ENCODE measurements around the gene JAG1.
"Not testable (repeated sequence)": the region's sequence is repeated elsewhere in the genome, so short reads cannot be mapped to it uniquely, and the experiment has no call there.

JAG1 gene

DNA sequence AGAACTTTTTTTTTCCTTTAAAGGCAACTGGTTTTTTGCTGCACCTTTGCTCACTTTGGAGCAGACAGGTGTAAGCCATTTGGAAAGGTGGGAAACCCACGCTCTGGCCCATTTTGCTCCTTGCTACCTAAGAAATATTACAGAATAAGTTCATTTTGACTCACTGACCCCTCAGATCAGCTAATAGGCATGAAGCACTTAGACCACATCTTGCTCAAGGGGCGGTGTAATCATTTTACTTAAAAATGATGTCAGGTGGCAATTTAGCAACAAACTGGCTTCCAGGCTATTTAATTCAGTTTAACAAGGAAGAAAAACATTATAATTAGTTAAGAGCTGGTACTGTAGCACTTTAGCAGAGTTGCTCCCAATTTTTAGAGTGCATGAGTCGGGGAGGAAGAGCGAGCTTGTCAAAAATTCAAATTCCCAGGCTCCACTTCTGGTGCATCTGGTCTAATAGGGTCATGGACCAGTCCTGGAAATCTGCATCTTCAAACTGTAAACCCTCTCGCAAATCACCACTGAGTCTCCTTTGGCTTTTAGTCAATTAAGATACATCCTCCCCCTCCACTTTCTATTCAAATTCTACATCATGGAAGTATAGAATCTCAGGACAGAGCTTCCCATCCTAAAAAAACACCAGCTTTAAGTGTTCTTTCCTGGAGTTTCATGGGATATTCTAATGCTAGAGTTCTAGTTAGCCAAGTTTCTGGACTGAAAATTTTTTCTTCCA lies 38.2 kb downstream of the JAG1 start:
- DNase-seq = no peak

DNA sequence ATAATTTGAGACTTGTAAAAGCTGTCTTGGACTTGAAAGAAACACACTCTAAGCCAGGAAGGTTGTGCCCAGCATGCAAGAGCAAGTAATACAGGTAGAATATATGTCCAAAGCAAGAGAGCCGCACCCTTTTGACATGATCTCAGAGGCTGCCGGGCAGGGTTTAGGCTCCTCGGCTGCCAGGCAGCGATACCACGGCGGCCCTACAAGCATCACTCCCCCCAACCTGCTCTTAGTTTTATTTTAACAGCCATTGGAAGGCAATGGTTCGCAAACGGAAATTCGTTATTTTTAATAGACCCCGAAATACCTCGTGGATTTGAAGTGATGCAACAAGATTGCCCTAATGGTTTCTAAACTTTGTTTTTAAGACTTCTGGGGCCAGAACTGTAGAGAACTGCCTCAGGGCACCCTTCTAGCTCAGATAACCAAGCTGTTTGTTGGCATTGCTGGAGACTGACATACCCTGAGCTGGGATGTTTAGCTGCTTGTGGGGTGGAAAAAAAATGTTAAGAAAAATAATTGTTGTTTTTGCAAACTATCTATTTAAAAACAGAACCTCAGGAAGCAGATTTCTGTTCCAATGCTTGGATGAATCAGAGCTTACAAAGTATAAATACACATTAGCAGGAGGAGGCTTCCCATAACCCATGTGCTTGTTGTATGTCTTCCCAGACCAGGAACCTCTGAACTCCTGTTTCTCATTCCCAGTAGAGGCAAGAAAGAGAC lies 39.0 kb downstream of the JAG1 start:
- DNase-seq = no peak

DNA sequence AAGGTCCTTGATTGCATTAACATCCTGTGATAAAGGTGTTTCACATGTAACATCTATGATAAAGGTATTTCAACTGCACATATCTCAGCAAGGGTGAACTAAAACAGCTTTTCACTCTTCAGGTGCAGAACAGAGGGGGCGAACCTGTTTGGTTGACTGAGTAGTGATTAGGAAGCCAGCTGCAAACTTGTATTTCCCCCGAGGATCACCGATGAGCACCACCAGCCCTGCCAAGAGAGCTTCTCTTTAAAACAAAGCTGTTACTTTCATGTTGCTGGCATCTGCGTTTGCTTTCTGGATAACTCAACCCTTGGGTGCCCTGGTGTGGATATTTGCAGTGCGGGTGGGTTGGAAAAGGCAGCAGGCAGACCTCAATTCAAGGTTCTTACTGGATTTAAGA lies 39.6 kb downstream of the JAG1 start:
- DNase-seq = no peak

DNA sequence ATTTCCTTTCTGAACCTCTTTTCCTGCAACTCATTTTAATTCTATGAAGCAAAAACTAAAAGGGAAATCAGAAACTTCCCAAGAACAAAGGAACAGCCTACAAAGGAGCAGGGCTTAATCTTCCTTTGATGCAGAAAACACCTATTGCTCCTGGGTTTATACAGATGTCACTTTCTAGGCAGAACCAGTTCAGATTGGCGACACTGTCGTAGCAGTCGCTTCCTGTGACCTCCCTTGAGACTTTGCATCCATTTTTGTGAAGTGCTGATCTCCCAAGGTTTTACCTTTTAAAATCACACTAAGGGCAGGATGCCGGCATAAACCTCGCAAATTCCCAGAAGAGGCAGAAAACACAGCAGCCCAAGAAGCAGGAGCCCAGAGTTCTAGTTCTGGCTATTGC lies 40.1 kb downstream of the JAG1 start:
- no peak for DNase-seq

DNA sequence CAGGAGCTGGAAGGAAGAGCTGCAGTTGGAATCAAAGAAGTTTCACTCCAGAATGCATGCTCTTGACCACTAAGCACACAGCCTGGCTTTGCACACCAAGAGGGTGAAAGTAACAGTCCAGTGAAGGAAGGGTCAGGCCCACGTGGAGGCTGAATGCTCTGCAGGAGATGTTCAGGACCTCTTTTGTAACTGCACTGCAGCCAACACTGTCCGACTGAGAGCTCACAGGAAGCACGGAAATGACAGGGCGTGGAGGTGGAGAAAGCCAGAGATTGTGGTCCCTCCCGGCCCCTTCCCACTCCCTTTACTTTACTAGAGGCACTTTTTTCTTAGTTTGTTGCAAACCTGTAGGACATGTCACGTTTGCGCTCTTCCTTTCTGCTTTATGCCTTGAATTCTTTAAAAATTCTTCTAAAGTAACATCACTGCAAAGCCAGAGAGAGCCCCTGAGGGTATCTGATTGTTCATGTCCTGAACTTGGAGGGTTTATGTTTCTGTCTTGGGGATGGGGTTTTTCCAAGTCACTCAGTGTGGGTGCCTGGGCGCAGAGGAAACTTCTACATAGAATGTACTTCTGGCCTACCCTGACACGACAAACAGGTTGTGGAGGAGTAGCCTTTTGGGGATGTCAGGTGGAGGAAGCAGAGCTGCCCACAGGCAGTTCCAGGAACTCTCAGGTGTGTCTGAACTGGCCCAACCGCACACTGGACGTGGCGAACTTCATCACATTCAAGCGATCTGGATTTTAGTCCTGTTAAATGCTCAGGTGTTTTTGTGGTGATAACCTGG lies 40.9 kb downstream of the JAG1 start:
- DNase-seq = no peak

DNA sequence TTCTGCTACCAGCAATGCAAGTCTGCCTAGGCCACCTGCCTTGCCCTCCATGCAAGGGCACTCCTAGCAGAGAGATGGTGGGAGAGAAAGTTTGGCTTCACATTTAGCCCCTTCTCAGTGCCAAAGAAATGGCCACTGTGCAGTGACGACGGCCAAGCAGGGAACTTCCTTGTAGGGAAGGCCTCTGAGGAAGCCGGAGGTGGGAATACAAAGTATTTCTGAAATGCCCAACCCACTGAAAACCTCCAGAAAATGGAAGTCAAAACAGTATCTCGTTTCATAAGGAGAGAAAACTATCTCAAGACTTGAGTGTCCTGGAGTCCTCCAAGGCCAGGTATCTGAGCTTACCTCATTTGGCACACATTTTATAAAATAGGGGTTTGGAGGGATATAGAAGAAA lies 42.7 kb downstream of the JAG1 start:
- no peak for DNase-seq

DNA sequence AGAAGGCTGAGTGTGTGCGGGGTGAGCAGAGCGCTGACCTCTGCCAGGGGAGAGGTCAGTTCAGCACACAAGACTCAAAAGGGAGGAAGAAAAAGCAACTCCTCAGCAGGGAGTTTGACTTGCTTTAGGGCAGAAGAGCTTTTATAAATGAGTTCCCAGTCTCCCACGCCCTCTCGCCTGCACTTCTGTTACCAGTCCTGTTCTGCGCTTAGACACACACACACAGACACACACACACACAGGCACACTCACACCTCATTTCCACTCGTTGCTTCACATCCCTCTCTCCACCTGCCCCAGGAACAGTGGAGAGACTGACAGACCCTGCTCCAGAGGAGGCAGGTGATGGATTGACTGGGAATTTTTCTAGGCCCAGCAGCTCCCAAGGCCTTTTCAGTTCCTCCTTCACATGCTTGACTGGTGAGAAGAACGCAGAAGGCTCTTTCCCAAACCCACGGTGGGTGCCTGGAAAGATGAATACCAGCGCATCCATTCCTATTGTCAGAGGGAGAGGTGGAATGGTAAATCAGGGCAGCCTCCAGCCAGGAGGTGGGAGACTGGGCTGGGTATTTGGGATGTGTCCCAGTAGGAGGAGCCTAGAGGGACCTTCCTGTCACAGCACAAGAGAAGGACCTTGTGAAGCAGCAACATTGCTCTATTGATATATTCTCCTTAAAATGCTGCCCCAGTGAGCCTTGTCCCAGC lies 43.7 kb downstream of the JAG1 start:
- no peak for DNase-seq

DNA sequence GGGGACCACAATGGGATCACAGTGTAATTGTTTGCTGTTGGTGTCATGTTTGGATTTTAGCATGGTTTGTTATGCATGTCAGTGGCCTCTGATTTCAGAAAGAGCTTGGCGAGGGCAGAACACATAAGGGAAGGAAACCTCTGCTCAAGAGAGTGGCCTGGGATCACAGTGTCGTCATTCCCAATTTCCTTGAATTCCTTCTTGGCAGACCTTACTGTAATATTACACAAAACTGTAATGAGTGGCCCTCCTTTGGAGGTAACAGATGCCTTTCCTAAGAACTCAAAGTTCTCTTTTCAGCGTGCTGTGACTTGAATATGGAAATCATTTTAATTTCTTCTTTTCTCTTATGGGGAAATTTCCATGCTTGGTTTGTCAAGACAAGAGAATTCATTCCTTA lies 46.9 kb downstream of the JAG1 start:
- DNase-seq = no peak

DNA sequence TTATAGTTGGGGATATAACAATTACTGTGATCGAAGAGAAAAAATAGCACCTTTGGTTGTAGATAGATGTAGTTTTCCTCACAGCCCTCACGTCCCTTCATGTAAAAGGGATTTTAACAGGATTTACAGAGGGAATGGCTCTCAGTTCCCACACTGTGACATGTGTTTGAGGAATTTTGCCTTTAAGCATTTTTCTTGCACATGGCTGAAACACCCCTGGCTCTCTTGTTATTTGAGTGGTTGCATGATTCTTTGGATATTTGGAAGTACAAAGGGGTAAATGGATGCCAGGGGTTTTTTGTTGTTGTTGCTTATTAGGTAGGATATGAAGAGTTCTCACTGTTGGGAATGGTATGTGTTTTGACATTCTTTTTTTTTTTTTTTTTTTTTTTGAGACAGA lies 48.2 kb downstream of the JAG1 start:
- no peak for DNase-seq

DNA sequence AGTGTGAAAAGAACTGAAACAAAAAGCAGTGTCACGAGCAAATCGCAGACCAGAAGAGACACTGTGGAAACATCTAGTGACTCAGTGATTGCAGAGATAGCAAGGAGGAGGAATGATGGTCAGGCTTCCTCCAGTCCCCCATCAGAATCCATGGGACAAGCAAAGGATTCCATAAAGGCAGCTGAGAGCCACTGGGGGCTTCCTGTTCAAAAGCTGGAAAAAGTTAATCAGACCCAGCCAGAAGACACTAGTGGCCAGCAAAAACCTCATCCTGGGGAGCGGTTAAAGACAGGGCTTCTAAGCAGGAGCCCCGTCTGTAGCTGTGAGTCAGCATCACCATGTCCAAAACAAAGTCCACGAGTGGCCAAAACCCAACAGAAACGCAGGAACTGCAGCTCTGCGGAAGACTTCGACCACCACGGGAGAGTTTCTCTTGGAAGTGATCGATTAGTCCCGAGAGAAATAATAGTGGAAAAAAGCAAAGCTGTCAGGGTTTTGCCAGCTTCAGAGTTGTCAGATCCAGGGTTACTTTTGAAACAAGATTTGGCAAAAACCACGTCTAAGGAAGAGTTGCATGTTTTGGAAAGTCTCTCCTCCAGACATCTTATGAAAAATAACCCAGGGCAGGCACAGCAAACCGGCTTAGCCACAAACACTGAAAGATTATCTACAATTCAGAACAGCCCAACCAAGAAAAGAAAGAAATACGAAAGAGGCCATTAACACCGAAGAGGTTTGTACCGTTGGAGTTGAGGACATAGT lies 51.0 kb downstream of the JAG1 start:
- DNase-seq = no peak

DNA sequence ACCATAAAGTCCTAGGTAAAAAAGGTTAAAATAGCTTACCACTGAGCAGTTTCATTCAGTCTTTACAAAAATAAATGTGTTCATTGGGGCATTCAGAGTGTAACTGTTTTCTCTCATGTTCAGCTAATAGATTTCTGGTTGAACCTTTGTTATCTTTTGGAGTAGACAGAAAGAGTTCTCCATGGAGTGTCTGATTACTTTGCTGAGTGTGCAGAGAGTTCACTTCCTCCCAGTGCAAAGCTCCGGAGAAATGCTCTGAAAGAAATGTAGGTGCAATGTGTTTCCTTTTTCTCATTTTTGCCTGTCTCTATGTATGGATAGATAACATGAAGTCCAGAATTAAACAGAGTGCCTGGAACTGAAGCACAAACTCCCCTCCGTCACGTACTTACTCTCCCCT lies 52.6 kb downstream of the JAG1 start:
- no peak for DNase-seq

DNA sequence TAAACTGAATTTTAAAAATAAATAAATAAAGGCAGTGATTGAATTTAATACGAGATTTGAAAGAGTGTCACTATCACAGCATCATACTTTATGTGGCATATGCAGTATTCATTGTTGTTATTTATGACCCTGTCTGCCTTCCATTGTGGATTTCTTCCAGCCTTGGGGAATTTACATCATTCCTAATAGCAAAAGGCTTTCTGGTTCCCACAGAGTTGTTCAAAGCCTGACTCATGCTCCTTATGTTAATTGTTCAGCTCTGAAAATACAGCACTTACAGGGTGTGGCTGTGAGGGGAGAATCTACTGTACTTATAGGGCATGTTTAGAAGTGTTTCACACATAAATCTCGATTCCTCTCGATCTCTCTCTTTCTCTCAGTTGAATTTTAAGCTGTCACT lies 54.4 kb downstream of the JAG1 start:
- DNase-seq = no peak

DNA sequence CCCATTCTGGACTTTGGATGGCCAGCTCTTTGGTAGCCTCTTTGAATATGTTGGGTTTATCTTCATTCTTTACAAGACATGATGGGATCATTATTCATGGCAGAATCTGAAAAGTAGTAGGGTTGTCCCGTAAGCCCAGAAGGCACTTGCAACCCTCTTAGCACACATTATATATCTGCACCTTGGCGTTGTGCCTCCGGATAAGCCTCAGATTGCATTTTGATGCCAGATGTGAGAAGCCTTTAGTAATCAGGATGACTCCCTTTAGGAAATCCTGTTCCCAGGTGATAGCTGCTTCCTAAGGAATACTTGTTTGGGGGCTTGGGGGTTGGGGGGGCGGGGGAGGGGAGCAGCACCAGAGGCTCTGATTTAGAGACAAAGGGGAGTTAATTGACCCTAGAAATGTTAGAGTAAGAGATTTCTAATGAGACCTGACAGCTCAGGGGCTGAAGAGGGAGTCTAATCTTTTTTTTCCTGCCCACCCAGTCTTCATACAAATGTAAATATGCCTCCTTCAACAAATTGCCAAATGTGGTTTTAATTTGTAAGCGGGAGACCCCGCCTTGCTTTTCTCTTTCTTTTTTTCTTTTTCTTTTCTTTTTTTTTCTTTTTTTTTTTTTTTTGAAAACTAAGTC lies 55.1 kb downstream of the JAG1 start:
- DNase-seq = no peak

DNA sequence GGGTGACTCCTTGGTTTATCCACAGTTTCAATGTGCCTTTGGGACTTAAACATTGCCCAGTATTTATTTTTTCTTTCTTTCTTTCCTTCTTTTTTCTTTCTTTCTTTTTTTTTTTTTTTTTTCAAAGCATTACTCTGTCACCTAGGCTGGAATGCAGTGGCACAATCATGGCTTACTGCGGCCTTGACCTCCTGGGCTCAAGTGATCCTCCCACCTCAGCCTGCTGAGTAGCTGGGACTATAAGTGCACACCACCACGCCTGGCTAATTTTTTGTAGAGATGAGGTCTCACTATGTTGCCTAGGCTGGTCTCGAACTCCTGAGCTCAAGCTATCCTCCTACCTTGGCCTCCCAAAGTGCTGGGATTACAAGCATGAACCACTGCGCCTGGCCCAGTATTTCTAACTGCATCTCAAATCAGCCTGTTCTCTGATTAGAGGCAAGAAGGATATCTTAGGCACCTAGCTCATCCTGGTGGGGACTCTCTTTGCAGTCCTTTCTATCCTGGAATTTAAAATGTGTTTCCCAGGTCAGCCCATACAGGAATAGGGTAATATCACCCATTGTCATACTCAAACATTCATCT lies 56.2 kb downstream of the JAG1 start:
- not testable (repeated sequence) for DNase-seq

DNA sequence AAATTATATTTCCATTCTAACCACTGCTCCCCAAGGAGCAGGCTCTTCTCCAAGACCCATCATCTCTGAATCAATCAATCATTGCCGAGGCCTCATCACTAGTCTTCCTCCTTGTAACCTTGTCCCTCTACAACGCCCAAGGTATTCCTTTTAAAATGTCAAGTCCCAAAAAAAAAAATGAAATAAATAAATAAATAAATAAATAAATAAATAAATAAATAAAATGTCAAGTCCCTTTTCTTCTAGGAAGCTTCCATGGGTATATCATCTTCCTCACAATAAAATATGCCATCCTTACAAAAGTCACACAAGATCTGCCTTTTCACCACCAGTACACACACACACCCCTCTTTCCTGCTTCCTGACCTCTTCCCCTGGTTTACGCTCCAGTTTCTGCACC lies 57.6 kb downstream of the JAG1 start:
- DNase-seq = no peak

DNA sequence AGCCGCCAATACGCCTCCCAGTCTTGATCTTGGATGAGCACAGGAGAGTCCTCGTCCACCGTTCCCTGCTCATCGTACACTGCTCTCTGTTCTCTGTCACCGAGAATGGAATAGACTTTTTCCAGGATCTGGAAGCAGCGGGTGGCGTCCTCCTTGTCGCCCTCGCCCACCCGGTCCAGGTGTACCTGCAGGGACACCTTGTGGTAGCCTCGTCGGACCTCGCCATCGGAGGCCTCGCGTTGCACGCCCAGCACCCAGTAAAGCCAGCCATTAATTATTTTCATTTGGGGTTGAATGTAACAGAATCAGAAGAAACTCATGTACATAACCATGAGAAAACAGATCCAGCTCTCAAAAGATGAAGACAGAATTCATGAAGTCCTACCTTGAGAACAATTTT lies 59.9 kb downstream of the JAG1 start:
- DNase-seq = no peak

DNA sequence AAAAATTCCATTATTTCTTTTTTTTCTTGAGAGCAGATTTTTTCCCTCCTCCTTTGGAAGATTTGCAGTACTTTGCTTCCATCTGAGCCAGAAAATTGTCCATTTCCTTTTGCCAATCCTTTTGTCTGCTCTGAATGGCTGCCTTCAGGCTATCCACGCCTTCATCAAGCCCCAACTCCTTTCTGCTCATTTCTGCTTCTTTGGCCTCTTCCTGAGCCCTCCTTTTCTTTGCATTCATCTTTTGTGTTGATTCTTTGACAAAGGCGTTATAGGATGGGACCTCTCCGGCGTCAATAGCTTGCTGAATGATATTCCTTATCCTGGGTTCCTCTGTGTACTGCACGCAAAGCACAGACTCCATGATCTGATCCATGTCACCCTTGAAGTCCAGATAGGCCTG lies 60.4 kb downstream of the JAG1 start:
- not testable (repeated sequence) for DNase-seq

DNA sequence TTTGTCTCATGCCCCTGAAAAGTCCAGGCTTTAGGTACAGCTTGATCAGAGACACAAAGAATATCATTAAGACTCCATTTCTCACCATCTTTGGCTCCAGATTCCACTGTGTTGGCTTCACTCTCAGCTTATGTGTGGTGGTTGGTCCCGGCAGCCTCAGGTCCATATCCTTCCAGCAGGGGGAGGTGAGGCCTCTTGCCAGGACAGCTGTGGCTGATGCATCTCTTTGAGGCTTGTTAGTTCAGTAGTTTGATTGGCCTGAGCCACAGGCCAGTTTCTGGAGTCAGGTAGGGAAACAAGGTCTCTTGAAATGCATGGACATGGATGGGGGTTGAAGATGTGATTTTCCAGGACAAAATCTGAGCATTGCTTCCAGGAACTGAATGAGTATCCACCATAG lies 62.4 kb downstream of the JAG1 start:
- DNase-seq = peak in 1 of 2 donors; percentile 6

DNA sequence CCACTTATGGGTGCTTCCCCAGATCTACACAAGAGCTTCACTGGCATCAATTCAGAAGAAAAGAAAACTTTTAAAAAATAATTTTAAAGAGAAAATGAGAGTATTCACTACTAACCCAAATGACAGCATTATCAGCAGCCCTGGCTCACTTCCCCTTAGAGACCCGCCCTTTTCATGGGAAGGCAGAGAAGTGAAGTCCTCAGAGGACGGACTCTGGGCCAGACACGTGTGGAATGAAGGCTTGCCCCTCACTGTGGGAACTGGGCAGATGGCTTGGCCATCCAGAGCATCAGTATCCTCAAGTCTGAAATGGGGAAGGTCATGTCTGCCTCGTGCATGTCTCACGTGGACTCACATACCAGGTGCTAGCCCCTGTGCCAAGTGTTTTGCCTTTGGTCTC lies 63.5 kb downstream of the JAG1 start:
- no peak for DNase-seq

DNA sequence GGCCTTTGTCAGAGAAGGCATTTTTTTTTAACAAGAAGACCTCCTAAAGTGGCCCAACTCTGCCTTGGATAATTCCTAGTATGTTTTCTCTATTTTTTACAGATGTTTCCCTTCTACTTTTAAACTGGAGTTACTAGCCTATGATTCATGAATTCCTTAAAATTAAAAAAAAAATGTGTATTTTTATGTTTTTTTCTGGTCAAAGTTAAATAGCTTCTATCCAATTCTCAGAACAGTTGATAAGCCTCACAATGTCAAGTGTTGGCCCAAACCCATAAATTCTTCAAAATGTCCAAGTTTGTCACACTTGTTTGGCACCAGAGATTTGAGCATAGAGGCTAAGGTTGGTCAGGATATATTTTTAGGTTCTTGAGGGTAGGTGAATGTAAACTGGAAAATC lies 64.0 kb downstream of the JAG1 start:
- DNase-seq = no peak

DNA sequence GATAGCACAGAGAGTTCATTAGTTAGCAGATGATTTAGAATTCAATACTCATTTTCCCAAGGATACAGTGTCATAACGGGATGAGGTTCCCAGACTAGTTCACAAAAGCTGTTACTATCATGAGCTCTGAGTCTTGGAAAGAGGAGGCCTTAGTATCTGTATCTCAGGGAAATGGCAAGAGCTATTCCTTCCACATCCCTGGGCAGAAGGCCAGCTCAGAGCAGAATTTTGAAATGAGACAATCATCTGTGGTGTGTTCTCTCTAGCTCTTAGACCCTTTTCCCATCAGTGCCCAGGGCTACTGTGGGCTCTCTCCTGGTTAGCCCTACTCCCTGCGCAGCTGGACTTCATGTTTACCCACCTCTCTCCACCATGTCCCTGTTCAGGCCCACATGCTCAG lies 64.5 kb downstream of the JAG1 start:
- DNase-seq = no peak
